ENCODE results near the gene PSD2. TPM values are rescaled to one million over a fixed set of nuclear protein-coding genes. Genes with fewer than 3 reads are reported as not detected.

PSD2 gene
- total RNA-seq, 1 experiment from 2014 or later: 0.22 TPM

DNA sequence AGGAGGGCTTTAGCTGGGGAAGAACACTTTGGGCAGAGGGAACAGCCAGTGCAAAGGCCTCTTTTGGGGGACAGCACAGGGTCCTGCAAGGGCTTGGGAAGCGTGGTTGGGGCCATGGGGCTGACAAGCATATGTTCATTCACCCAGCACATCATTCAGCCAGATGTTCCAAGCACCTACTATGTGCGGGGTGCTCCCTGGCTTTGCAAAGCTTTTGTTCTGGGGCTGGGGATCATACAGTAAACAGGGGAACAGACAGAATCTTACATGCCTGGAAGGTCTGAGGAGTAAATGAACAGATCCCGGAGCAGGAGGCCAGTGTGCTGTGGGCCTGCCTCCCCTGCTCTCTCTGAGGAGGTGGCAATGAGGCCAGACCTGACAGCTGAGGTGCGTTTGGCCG lies 16.7 kb downstream of the PSD2 start:
- Histone ChIP-seq H2BK20ac (ENCODE audit: low read depth, low read length, poor library complexity, severe bottlenecking) (no peak overlapping the region), H2AK5ac (ENCODE audit: insufficient read length, low read length) (no peak overlapping the region), H3K23me2 (ENCODE audit: insufficient read length, low read depth, low read length, poor library complexity, severe bottlenecking) (no peaks in the 10 kb centered on the region), H3K79me2 (ENCODE audit: insufficient read depth, low read length) (no peaks in the 10 kb centered on the region), H2BK12ac (ENCODE audit: insufficient read length, low read depth, low read length) (no peak overlapping the region), H2BK15ac (ENCODE audit: low read depth, low read length) (no peak overlapping the region), H3K18ac (ENCODE audit: insufficient read length, low read depth, low read length) (no peak overlapping the region), H3K79me1 (ENCODE audit: insufficient read depth, low read depth, low read length, poor library complexity, severe bottlenecking) (no peaks in the 10 kb centered on the region), H3T11ph (ENCODE audit: low read length) (no peak overlapping the region), H2BK5ac (ENCODE audit: insufficient read length, low read length) (no peak overlapping the region), H4K91ac (ENCODE audit: insufficient read length, low read depth, low read length) (no peak overlapping the region), H4K8ac (replicated peaks; ENCODE audit: insufficient read length, low read depth, low read length) (no peak overlapping the region), H3K56ac (ENCODE audit: insufficient read length, low read depth, low read length) (no peak overlapping the region), H2BK120ac (ENCODE audit: low read depth, low read length, poor library complexity, severe bottlenecking) (no peak overlapping the region), H3K4ac (ENCODE audit: low read depth, low read length) (no peak overlapping the region), H4K5ac (ENCODE audit: insufficient read length, low read depth, low read length) (no peak overlapping the region), H2AFZ (ENCODE audit: low read length) (no peak overlapping the region), H3K27ac (ENCODE audit: insufficient read length, low read depth, low read length) (no peak overlapping the region), H3K23ac (ENCODE audit: insufficient read length, low read depth, low read length) (no peak overlapping the region), H3K9me3 (ENCODE audit: control insufficient read depth, low read depth, low read length) (no peaks in the 10 kb centered on the region), H3K27me3 (ENCODE audit: insufficient read depth, low read length) (no peaks in the 10 kb centered on the region), H4K20me1 (ENCODE audit: control insufficient read depth, insufficient read depth, insufficient read length) (no peaks in the 10 kb centered on the region), H3K14ac (ENCODE audit: insufficient read depth, low read length) (no peak overlapping the region; the same call in 1 of the 2 replicates), H3K4me1 (ENCODE audit: insufficient read depth, low read length) (no peaks in the 10 kb centered on the region), H3K4me2 (ENCODE audit: insufficient read depth, insufficient read length, low read length) (no peak overlapping the region), H3K9ac (ENCODE audit: extremely low read depth, insufficient read length, low read length) (no peak overlapping the region)
- no peak for DNase-seq
- Mint-ChIP-seq H3K4me1 (peaks cover 4 to 6% of the 10 kb centered on the region in 2 experiments; a peak in 1 of 4 replicates), H3K27ac (no peak overlapping the region), H3K36me3 (ENCODE audit: insufficient read depth in 1 of 3, low read depth in 3 of 3) (no peaks in the 10 kb centered on the region), H3K4me3 (no peak overlapping the region), H3K27me3 (ENCODE audit: low read depth) (peaks cover 29% of the 10 kb centered on the region), H3K9me3 (no peaks in the 10 kb centered on the region)
- no CpG with 5 or more reads among the region's 5 CpGs for WGBS (ENCODE audit: extremely low coverage, insufficient read length, low lambda C conversion rate)
- TF ChIP-seq, protein P1, sequence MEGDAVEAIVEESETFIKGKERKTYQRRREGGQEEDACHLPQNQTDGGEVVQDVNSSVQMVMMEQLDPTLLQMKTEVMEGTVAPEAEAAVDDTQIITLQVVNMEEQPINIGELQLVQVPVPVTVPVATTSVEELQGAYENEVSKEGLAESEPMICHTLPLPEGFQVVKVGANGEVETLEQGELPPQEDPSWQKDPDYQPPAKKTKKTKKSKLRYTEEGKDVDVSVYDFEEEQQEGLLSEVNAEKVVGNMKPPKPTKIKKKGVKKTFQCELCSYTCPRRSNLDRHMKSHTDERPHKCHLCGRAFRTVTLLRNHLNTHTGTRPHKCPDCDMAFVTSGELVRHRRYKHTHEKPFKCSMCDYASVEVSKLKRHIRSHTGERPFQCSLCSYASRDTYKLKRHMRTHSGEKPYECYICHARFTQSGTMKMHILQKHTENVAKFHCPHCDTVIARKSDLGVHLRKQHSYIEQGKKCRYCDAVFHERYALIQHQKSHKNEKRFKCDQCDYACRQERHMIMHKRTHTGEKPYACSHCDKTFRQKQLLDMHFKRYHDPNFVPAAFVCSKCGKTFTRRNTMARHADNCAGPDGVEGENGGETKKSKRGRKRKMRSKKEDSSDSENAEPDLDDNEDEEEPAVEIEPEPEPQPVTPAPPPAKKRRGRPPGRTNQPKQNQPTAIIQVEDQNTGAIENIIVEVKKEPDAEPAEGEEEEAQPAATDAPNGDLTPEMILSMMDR (conservative IDR thresholded peaks at IDR 0.05): no peak

Measured in H9 (cell line).